Endothelial cell of umbilical vein (primary cell): ENCODE data around the gene STK24. TPM values are rescaled to one million over a fixed set of nuclear protein-coding genes. Genes with fewer than 3 reads are reported as not detected.

Experiments used
- BruUV-seq: library from RNA; stranded (reverse); fragments of 400-500 nt; replicated peaks from 2 replicates; lab custom pipeline; 2021; lab: Mats Ljungman, UMichigan
- CTCF ChIA-PET: fragments of 300-600, 350-600 bp; sonication (Branson Sonifier 250); formaldehyde crosslinking; loops from one replicate; lab custom pipeline; 2021; ENCODE audit warnings: antibody characterized with exemption, inconsistent platforms; lab: Charles Lee
- POLR2A ChIA-PET: fragments of 300-600, 350-600 bp; sonication (Branson Sonifier 250); formaldehyde crosslinking; loops from one replicate; lab custom pipeline; 2021; ENCODE audit warnings: antibody characterized with exemption, inconsistent platforms; lab: Charles Lee
- DNase-seq: peaks from one replicate; pipeline ENCODE4 v3.0.0-alpha.2; 2011; ENCODE audit warnings: low read depth, low spot score
- FAIRE-seq: peaks from 2 replicates; lab custom pipeline; 2011; peaks lifted over from hg19 to GRCh38; lab: Jason Lieb, UNC
- H2AFZ ChIP-seq: 2 replicates; pipeline ENCODE4 v1.6.0; 2012; ENCODE audit warnings: low read depth, low read length, control low read depth, inconsistent platforms
- H3K27ac ChIP-seq: 2 replicates; pipeline ENCODE4 v1.5.1; 2011; ENCODE audit warnings: low read depth, mild to moderate bottlenecking, control low read depth, low read length, moderate library complexity; ENCODE audit not compliant: insufficient read depth
- H3K27me3 ChIP-seq, 2 experiments: 2 replicates each; pipeline versions ENCODE4 v1.6.0 to v1.6.1; 2011; ENCODE audit warnings: low read length in 2 of 2, mixed read lengths in 1 of 2; ENCODE audit not compliant: control insufficient read depth in 2 of 2, insufficient read depth in 2 of 2
- H3K36me3 ChIP-seq, 2 experiments: 2 replicates in 1 of 2; 3 replicates in 1 of 2; pipeline ENCODE4 v1.5.1; 2011; ENCODE audit warnings: low read length in 2 of 2, mild to moderate bottlenecking in 1 of 2, moderate library complexity in 1 of 2; ENCODE audit not compliant: control insufficient read depth in 2 of 2, insufficient read depth in 2 of 2; ENCODE audit errors: extremely low read depth in 1 of 2
- H3K4me1 ChIP-seq: 3 replicates; pipeline ENCODE4 v1.5.1; 2011; ENCODE audit warnings: mild to moderate bottlenecking, low read length; ENCODE audit not compliant: control insufficient read depth, insufficient read depth; ENCODE audit errors: extremely low read depth
- H3K4me2 ChIP-seq: 2 replicates; pipeline ENCODE4 v1.6.1; 2011; ENCODE audit warnings: low read length, control low read depth, mixed read lengths; ENCODE audit not compliant: insufficient read depth
- H3K4me3 ChIP-seq, 3 experiments: fragments of 200-600 bp in 1 of 3; sonication (generic), shearing (Covaris generic) in 1 of 3; replicated peaks in 1 of 3; 2 replicates each; pipeline ENCODE4 v1.5.1; 2011 to 2016; ENCODE audit warnings: control low read depth in 3 of 3, low read length in 3 of 3, mild to moderate bottlenecking in 2 of 3, inconsistent platforms in 1 of 3, low read depth in 1 of 3, moderate library complexity in 1 of 3; ENCODE audit not compliant: insufficient read depth in 1 of 3
- H3K79me2 ChIP-seq: 2 replicates; pipeline ENCODE4 v1.6.0; 2012; ENCODE audit warnings: low read length, inconsistent platforms; ENCODE audit not compliant: control insufficient read depth, insufficient read depth
- H3K9ac ChIP-seq: replicated peaks from 2 replicates; pipeline ENCODE3; 2011; ENCODE audit warnings: low read length, control low read depth; ENCODE audit not compliant: insufficient read depth; ENCODE audit errors: extremely low read depth
- H3K9me1 ChIP-seq: replicated peaks from 3 replicates; pipeline ENCODE4 v1.6.0; 2011; ENCODE audit warnings: mild to moderate bottlenecking, low read length; ENCODE audit not compliant: control insufficient read depth, insufficient read depth; ENCODE audit errors: extremely low read depth
- H3K9me3 ChIP-seq: replicated peaks from 2 replicates; pipeline ENCODE4 v1.5.1; 2012; ENCODE audit warnings: low read length, inconsistent platforms; ENCODE audit not compliant: control insufficient read depth, insufficient read depth
- H4K20me1 ChIP-seq: replicated peaks from 2 replicates; pipeline ENCODE3; 2011; ENCODE audit warnings: mild to moderate bottlenecking, low read length; ENCODE audit not compliant: control insufficient read depth, insufficient read depth; ENCODE audit errors: extremely low read depth
- EZH2 ChIP-seq: IDR thresholded peaks from 2 replicates; pipeline ENCODE4 v1.6.1; 2012; ENCODE audit warnings: borderline replicate concordance, low read depth, mild to moderate bottlenecking, moderate library complexity, low read length, inconsistent platforms; ENCODE audit not compliant: severe bottlenecking
- FOS ChIP-seq: IDR thresholded peaks from 2 replicates; pipeline ENCODE4 v1.6.1; 2011; ENCODE audit warnings: mild to moderate bottlenecking, low read length, moderate library complexity, borderline replicate concordance; ENCODE audit not compliant: insufficient read depth
- GATA2 ChIP-seq: IDR thresholded peaks from 2 replicates; pipeline ENCODE4 v1.7.0; 2011; ENCODE audit warnings: low read depth, mild to moderate bottlenecking, moderate library complexity, mixed read lengths, low read length; ENCODE audit not compliant: insufficient read length, insufficient read depth
- JUN ChIP-seq: IDR thresholded peaks from 2 replicates; pipeline ENCODE4 v1.6.1; 2011; ENCODE audit warnings: borderline replicate concordance, low read depth; ENCODE audit not compliant: insufficient read length, insufficient read depth
- MYC ChIP-seq: IDR thresholded peaks from one replicate; pipeline ENCODE4 v1.6.1; 2011; ENCODE audit warnings: mild to moderate bottlenecking, low read depth, low read length
- POLR2A ChIP-seq: IDR thresholded peaks from 2 replicates; pipeline ENCODE4 v1.6.1; 2012; ENCODE audit warnings: low read depth, mild to moderate bottlenecking, control low read depth, low read length
- POLR2AphosphoS5 ChIP-seq: IDR thresholded peaks from 2 replicates; pipeline ENCODE4 v1.6.1; 2012; ENCODE audit warnings: low read depth, mild to moderate bottlenecking, control low read depth, low read length, moderate library complexity; ENCODE audit not compliant: insufficient read depth
- dilution Hi-C: fragments of 300-500 bp; cut with MboI; formaldehyde crosslinking; loops from one replicate; pipeline ENCODE4 v1.15.0; 2019; ENCODE audit warnings: low sequenced_read_pairs; ENCODE audit not compliant: extremely low pct_ligation_motif_present
- intact Hi-C: fragments of 100-400 bp; cut with micrococcal nuclease; formaldehyde crosslinking; loops from one replicate; pipeline ENCODE4 v1.10.0; 2022
- polyA plus RNA-seq, 4 experiments: library from polyadenylated mRNA; depleted of rRNA in 3 of 4; stranded (reverse) in 3 of 4; unstranded in 1 of 4; fragments of >200 nt; gene quantifications; 2 replicates each; pipeline versions ENCODE4 v1.2.1 to v1.2.3, GENCODE V29; 2011 to 2012; ENCODE audit warnings: missing spikeins in 1 of 4
- total RNA-seq: library from RNA; stranded (reverse); gene quantifications from 2 replicates; pipeline ENCODE4 v1.2.3, GENCODE V29; 2021
- TF ChIP-seq, protein P1 (sequence below): IDR thresholded peaks from 2 replicates; pipeline ENCODE4 v1.6.1; 2011; ENCODE audit not compliant: insufficient read depth, insufficient read length
- TF ChIP-seq, protein P2 (sequence below), 2 donors: IDR thresholded peaks; 1 replicate in 1 of 2; 2 replicates in 1 of 2; pipeline ENCODE4 v1.5.1; 2011; ENCODE audit warnings: low read length in 2 of 2, mild to moderate bottlenecking in 2 of 2, moderate library complexity in 2 of 2, control low read depth in 1 of 2, inconsistent platforms in 1 of 2, low read depth in 1 of 2; ENCODE audit not compliant: insufficient read depth in 1 of 2; ENCODE audit errors: extremely low read depth in 1 of 2

The STK24 gene
- total and polyA plus RNA-seq, 2 donors (not counting 3 experiments of a cell fraction or from before 2014, with no cell fraction given): 43.3 to 100 TPM

DNA sequence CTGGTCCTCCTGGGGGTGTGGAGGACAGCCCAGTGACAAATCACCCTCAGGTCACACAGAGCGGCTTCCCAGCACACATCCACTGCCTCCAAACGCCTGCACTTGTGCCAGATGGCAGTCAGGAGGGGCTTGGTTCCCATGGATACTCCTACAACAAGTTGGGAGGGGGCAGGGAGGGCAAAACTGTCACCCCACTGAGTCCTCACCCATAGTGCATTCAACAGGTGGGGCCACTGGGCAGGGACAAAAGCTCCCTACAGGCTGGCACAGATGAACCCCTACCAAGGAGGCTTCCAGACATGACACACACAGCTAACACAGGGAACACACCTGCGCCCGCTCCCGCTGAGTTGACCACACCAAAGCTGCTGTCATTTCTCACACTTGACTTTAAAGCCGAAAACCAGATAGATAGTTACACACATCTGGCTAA lies 120.5 kb downstream of the STK24 start:
- Histone ChIP-seq H2AFZ (no peak overlapping the region), H3K27ac (no peak overlapping the region), H3K27me3 (no peaks in the 10 kb centered on the region), H3K4me1 (no peaks in the 10 kb centered on the region), H3K4me2 (no peak overlapping the region), H3K9me3 (no peaks in the 10 kb centered on the region), H3K79me2 (no peaks in the 10 kb centered on the region), H3K9me1 (no peaks in the 10 kb centered on the region), H3K9ac (no peak overlapping the region), H3K36me3 (peaks cover 10 to 41% of the 10 kb centered on the region in 2 experiments), H4K20me1 (no peaks in the 10 kb centered on the region), H3K4me3 (no peak overlapping the region)
- dilution Hi-C loops (no loop called here), intact Hi-C loops (no loop called here)
- CTCF ChIA-PET: interaction anchor here (2.0 to 4.9 kb wide), 4 partner anchors 8 to 197 kb away, joined by 8 to 25 read pairs (median 14); no protein-coding TSS in a partner anchor
- BruUV-seq: no TSS peak
- POLR2A ChIA-PET: interaction anchor here (0.6 to 0.8 kb wide), 2 partner anchors 28 to 221 kb away, joined by 3 read pairs; no protein-coding TSS in a partner anchor
- FAIRE-seq (no peak), DNase-seq (no peak)
- TF ChIP-seq, protein P1, sequence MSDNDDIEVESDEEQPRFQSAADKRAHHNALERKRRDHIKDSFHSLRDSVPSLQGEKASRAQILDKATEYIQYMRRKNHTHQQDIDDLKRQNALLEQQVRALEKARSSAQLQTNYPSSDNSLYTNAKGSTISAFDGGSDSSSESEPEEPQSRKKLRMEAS: no peak
- TF ChIP-seq, protein P2, sequence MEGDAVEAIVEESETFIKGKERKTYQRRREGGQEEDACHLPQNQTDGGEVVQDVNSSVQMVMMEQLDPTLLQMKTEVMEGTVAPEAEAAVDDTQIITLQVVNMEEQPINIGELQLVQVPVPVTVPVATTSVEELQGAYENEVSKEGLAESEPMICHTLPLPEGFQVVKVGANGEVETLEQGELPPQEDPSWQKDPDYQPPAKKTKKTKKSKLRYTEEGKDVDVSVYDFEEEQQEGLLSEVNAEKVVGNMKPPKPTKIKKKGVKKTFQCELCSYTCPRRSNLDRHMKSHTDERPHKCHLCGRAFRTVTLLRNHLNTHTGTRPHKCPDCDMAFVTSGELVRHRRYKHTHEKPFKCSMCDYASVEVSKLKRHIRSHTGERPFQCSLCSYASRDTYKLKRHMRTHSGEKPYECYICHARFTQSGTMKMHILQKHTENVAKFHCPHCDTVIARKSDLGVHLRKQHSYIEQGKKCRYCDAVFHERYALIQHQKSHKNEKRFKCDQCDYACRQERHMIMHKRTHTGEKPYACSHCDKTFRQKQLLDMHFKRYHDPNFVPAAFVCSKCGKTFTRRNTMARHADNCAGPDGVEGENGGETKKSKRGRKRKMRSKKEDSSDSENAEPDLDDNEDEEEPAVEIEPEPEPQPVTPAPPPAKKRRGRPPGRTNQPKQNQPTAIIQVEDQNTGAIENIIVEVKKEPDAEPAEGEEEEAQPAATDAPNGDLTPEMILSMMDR (IDR thresholded peaks at IDR 0.05; ENCODE audit: extremely low read depth in 1 of 2, insufficient read depth in 1 of 2, low read depth in 1 of 2, low read length in 2 of 2): no peak
- TF ChIP-seq GATA2: no peak
- no peak for TF ChIP-seq POLR2AphosphoS5
- no peak for TF ChIP-seq EZH2
- TF ChIP-seq FOS: no peak
- no peak for TF ChIP-seq MYC
- no peak for TF ChIP-seq JUN
- no peak for TF ChIP-seq POLR2A
